ENCODE results near the gene IRF6.
"Not testable (repeated sequence)": the region's sequence is repeated elsewhere in the genome, so short reads cannot be mapped to it uniquely, and the experiment has no call there.

Gene IRF6

DNA sequence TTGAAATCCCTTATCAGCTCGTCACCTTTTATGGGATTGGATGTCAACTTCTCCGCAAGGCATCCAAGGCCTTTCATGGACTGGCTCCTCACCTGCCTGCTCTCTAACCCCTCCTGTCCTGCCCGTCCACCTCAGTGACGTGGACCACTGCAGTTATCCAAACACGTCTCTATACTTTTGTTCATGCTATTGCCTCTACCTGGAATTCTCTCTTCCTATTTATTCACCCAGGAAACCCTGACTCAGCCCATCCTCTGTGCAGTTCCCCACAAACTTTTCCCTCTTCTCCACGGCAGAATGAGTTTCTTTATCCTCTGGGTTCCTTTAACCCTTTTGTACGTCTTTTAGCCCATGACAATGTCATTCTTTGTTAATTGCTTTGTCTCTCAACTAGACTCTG lies 16.8 kb upstream of the IRF6 start:
- DNase-seq: peak; percentile 38

DNA sequence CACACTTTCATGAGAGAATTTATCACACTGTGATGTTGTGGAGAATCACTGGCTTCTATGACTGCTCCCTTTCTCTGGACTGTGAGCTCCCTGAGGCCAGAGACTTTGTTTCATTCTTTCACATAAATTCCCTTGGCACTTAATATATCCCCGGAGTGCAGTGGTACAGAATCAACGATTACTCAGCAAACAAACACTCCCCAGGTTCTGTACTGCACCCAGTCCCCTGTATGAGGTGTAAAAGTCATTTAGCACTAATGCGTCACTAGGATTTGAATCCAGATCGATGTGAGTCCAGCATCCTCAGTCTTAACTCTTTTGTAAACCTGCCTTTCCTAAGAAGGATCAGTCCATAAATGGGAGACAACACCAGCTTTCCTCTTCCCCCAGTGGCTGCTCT lies 15.0 kb upstream of the IRF6 start:
- no peak for DNase-seq

DNA sequence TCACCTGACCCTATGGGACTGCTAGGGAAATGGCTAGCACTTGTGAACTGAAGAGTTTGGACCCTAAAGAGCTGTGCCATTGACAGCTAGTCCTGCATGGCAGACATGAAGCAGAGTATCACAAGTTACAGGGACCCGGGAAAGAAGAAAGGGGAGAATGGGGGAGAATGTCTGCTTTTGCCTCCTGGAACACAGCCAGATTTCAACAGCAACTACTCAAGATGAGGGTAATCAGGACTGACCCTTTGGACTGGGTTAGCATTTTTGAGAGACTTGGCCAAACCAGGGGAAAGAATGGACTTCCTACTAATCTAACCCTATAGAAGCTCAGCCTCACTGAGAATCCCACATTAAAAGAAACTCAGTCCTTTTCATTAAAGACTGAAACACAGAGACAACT lies 13.1 kb upstream of the IRF6 start:
- no peak for DNase-seq

DNA sequence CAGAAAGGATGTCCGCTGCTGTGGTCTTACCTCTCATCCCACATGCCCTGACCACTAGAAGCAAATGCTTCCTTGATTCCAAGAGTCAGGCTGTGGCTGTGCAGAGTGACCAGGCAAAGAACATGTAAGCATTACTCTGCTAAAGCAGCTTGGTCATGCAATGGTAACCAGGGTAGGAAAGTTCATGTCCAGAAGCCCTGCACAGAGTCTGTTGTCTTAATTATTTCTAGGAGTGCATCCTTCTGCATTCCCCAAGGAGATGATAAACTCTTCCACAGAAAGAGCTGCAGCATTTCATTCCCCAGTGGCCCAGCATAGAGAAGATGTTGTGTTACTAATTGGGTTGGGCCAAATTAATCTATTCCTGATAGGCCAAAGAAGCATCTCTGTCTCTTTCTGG lies 11.7 kb upstream of the IRF6 start:
- no peak for DNase-seq

DNA sequence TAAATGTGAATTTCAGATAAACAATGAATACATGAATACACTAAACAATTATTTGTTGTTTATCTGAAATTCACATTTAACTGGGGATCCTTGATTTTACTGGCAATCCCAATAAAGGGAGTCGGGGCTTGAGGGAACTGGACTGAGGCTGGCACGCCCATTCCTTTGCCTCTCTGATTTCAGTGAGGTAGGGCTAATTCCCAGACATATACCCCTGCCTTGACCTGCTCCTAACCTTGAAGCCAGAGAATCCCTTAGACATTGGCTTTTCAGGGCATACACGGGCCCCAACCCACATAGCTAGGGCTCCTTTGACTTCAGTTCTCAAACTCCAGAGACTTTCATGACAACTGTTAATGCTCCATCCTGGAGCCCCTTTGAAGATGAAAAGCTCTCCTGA lies 11.0 kb upstream of the IRF6 start:
- DNase-seq: no peak

DNA sequence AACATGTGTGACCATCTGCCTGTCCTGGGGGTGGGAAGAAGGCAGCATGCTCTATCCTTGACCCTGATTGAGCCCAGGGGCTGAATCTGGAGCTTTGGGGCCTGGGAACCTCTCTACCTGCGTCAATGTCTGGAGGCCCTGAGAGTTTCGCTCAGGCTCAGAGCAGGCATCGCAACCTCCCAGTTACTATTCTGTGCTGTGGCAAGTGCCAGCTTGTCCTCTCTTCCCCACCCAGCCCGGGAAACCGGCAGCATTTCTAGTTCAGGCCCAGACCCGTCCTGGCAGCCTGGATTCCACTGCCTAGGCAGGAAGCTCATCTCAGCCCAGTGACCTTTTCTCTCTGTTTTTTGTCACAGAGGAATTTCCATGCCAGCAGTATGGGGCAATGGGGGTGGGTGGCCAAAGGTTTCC lies 10.0 kb upstream of the IRF6 start:
- DNase-seq: no peak

DNA sequence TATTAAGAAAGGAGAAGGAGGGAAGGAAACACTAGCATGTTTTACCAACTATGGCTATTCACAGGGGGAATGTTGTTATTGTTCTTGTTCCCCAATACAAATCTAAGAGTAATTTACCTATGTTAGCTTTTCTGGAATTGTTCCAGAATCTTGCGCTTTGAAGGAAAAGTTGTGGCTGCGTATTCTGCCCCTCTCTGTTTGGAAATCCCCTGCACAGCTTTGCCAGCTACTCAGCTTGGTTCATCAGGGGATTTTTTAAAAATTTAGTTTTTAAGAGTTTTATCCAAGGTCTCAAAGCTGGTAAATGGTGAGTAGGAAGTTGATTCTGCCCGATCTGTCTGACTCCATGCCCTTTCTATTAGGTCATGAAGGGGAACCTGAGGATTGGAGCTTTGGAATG lies 9.5 kb upstream of the IRF6 start:
- no peak for DNase-seq

DNA sequence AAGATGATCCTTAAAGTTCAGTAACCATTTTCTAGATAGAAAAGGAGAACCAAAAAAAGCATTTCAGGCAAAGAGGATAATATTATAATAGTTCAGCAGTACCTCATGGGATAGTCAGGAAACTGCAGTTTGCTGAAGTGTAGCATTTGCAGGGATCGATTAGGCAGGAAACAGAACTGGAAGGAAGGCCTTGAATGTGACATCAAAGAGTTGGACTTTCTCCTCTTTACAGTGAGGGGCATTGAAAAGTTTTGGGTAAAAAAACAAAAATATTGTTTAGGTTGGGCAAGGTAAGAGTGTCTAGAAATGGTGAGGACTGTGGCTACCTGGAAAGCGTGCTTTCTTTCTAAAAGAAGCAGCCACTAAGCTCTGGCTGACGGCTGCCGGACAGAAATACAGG lies 8.0 kb upstream of the IRF6 start:
- DNase-seq: no peak

DNA sequence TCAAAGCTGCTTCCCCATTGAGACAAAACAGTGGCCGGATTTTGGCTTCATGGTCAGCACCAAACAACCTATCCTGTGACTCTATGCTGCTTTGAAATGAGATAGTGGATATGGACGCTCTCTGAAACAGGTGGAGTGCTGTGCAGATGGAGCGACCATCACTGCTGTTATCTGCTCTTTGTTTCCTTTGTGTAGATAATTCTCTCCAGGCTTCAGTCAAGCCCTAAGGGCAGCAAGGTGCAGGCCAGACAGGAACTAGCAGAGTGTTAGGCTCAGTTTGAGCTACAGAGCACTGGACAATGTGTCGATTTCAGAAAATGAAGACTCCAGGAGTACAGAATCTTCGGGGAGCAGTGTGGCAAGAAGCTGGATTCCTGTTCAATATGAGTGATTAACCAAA lies 4.8 kb upstream of the IRF6 start:
- peak; percentile 87 for DNase-seq

DNA sequence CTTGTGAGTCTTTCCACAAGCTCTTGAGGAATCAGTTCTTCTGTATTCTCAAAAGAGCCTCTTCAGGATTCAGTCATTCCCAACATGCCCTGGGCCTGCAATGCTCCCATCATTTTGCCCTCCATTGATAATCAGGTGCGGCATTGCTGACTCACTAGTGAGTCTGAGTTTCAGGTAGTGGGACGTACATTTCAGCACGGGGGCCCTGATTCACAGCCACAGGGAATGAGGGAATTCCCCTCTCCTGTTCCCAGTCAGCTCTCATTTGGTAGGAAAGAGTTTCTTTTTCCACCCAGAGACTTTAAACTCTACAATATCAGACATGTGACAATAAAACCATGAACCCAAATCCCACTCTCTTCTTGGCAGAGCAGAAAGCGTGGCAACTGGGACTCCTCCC lies 3.7 kb upstream of the IRF6 start:
- no peak for DNase-seq

DNA sequence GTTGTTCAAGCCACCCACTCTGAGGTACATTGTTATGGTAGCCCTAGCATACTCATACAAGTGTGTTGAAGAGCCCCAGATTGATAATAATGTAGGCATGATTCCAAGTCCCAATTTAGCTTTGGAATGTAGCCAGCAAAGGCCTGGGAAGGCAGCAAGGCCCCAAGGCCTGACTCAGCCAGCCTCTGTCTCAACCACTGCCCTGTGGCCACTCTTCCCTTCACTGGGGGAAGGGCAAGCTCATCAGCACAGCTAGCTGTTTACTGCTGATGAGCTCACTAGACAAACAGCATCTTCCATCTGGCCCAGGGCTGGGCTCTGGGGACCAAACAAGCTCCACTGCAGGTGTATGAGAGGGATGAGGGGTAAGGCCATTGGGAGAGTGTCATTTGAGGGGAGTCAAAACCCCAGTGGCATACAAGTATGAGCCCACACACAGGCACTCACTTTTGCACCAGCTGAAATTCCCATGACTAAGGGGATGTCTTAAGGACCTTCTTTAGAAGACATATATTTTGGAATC lies 2.2 kb upstream of the IRF6 start:
- peak; percentile 77 for DNase-seq

DNA sequence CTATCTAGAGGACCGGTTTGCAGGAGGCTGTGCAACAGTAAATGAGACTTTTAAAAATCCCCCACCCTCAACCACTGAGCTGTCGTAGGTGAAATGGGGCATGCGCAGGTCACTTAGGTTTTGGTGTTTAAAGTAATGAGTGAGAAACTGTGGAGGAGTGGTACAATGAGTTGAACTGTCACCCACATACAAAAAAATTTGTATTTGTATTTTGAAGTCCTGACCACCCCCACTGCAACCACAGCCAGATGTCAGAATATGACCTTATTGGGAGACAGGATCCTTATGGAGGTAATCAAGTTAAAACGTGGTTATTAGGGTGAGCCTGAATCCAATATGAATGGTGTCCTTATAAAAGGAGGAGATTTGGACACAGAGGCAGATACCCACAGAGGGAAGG lies 1.6 kb upstream of the IRF6 start:
- no peak for DNase-seq

DNA sequence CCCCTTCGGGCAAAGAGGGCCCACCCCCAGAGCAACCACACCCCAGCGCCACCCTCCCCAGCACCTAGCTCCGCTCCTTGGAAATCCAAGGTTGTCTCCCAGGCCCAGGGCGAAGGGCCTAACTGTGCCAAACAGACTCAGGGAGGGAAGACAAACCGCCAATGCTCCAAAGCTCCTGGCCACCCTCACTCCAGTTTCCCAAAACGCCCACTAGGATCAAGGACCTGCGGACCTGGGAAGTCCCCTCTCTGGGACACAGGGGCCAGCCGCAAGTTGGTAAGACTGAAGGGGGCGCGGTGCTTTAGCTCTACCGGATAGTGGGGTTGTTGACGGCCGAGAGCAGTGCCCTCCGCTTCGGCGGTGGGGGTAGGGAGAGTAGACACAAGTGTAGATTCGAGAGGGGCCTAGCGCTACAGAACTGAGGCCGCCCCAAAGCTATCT lies 581 bp downstream of the IRF6 start:
- peak; percentile 29 for DNase-seq

DNA sequence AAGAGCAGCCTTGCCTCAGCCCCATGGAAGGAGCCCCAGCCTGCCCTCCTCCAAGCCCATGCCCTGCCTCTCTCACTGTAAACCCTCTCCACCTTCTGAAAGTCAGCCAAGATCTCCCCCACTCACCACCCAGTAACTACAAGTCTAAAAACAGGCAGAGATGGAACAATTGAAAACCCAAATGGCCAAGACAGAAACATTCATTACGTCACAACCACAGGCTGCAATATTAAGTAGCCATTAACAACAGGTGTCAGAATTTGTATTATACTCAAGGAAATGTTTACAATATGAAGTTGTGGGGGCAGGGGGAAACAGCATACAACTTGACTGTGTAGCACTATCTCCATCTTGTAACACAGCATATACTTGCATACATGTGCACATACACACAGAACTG lies 2.4 kb downstream of the IRF6 start:
- no peak for DNase-seq

DNA sequence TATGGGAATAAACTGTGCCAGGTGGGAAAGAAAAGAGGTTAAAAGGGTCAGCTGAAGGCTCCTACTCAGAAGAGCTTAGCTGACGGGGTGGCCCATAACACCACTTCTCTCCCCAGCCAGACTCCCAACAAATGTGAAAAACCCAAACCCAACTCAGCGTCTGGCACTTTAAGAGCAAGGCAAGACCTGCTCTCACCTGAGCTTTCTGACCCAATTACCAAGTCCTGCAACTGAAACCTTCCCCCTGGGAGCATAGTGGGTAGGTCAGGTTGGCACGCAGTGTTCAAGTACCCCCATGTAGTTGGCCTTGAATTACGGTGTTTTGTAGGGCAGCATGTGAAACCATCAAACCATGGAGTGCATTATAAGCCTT lies 3.2 kb downstream of the IRF6 start:
- DNase-seq: no peak

DNA sequence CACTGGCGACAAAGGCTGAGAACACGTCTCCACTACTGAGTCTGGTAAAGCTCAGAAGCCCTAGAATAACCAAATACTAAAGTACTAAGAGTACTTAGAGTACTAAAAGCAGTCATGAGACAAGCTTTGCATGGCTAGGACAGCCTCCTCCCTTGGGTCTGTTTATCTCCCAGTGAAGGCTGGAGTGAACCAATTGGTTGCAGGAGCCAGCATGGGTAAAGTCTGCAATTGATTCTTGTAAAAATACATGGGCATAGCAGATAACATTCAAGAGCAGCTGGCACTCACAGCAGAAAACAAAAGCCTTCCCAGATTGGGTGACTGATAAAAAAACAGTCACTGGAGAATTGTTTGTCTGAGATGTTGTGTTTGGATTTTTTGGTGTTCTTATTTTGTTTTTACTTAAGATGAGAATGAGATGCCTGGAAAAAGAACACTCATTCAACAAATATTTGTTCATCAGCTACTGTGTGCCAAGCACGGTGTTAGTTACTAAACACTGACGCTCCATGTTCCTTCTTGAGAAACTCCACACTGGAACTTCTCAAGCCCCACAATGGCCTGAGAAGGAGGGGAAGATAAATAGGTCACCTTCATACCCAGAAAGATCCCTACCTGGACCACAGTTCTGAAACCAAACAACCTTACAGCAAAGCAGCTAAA lies 3.7 kb downstream of the IRF6 start:
- peak; percentile 12 for DNase-seq

DNA sequence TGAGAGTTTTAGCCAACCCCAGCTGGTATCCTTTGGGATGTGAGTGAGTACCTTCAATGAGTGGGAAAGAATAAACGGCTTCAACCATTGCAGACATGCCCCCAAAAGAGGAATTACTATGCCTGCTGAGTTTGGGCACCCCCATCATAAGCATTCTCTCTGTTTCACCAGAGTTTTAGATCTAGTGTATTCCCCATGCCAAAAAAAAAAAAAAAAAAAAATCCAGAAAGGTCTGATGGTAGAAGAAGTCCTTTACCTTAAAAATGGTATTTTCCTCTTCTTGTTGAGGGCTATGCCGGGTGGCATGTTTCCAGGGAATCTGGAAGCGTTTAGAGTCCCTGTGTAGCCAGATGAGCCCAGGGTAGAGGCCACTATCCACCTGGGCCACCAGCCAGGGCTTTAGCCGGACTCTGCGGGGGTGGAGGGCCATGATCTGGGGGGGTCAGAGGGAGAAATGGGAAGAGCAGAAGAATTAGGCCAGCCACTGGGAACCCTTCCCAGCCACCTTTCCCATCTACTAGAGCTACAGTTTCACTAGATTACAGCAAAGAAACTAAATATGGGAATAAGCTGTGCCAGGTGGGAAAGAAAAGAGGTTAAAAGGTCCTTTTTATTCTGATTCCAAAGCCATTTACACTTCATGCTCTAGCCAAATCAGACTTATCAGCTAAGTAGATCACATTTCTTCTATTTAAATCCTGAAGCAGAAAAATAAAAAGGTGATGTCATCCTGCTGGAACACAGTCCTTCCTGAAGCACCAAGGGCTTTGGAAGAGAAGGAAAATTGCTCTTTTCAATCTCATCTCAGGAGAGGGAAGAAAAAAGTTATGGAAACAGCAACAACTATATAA lies 4.7 kb downstream of the IRF6 start:
- DNase-seq: no peak

DNA sequence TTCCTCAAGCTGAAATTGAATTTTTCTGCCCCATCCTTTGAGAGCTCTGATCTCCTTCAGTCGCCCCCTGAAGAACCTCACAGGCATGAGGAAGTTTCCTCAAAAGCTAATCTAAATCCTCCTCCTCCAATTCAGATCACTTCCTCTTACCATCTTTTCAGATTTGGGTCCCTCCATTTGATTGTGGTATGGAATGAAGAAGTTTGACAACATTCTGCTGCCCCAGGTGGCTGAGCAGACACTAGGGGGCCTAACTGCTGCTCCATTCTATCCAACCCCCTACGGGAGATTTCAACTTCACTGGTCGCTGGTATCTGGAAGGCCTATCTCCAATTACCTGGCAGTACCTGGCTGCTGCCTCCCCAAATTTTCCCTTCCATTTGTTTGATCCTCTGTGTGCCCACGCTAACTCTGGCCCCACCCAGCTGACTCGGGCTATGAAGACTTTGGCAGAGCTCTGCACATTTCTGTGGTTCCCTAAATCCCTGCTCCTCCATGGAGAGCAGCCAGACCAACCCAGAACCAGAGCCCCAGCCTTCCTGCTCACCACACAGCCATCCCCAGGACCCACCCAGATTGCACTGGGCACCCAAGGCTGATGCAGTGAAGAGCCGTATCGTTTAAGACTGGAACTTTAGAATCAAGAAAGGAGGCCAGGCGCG lies 7.8 kb downstream of the IRF6 start:
- no peak for DNase-seq

DNA sequence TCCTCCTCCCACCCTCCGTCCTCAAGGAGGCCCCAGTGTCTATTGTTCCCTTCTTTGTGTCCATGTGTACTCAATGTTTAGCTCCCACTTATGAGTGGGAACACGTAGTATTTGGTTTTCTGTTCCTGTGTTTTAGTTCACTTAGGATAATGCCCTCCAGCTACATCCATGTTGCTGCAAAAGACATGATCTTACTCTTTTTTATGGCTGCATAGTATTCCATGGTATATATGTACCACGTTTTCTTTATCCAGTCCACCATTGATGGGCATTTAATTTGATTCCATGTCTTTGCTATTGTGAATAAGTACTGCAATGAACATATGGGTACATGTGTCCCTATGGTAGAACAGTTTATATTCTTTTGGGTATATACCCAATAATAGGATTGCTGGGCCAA lies 12.2 kb downstream of the IRF6 start:
- not testable (repeated sequence) for DNase-seq

DNA sequence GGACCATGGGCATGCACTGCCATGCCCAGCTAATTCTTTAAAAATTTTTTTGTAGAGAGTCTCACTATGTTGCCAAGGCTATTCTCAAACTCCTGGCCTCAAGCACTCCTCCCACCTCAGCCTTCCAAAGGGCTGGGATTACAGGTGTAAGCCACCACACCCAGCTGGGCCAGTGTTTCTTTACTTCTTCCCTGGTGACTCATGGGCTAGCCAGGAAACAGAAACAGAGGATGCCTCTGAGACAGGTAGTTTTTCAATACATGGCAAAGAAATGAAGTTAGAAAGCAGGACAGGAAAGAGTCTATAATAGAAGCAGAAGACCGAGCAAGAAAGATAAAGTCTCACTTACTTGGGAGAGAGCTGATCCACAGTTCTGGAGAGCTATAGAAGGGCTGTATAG lies 14.0 kb downstream of the IRF6 start:
- DNase-seq: no peak

DNA sequence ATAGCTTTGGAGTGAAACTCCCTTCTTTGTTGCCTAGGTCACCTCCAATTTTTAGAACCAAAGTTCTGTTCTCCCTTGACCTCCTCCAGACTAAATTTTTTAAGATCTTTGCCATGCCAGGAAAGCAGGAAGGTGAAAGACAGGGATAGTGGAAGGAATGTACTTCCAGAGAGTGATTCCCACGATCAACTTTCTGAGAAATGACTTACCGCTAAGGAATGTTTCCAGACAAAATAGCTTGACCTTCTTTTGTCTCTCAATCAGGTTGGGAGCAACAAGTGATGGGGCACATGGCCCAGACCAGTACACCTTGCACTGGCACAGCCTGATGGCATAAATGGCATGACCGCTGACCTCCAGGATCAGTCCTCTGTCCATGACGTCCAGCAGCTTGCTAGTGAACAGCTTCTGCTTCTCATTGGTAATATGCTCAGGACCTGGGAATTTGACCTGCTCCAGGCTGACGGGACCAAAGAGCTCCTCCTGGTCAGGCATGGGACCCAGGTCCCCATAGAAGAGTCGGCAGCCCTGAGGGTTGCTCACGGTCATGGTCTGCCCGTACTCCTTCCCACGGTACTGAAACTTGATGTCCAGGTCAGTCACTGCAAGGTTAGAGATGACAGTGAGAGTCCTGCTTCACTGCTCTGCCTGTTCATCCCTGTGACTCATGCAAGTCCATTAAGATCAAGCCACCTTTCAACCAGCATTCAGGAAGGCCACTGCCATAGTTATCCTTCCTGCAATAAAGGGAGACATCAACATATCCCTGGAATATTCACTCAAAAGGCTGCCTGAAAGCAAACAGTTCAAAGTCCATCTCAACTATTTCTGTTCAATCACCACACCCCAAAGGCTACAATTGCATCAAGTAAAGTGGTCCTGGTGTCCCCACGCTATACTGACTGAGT lies 15.4 kb downstream of the IRF6 start:
- DNase-seq: no peak

DNA sequence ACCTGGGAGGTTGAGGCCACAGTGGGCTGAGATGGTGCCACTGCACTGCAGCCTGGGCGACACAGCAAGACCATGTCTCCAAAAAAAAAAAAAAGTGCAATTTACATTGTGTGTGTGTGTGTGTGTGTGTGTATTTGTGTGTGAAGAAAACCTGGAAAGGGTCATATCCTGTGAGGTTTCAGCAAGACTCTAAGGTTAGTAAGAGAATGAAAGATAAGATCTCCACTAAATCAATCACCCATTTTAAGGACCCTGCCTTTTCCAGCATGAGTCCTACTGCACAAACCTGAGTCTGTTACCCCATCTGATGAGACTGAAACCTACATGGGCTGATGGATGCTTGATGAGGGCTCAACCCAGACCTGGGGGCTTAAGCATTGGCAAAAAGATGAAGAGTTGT lies 16.7 kb downstream of the IRF6 start:
- DNase-seq: no peak

DNA sequence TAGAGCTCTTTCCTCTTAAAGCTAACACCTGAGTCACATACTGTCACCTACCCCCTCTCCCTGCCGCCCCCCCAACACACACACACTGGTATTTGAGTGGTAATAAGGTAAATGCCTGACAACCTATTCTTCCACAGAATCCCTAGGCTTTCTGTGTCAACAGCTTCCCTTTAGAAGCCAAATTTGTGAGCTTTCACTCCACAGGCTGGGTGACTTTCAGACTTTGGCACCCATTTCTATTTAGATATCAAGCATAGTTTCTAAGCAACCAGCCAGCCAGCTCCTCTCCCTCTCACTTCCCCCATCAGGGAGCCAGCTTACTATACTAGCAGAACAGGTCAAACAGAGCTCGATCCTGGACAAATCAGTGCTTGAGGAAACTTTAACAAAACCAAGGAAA lies 18.4 kb downstream of the IRF6 start:
- no peak for DNase-seq

Measured in NCI-H146 (cell line).